T-cell (primary cell): Measurements from ENCODE around the gene ENTPD6. TPM values are rescaled to one million over a fixed set of nuclear protein-coding genes. Genes with fewer than 3 reads are reported as not detected.

ENCODE experiments used
- ATAC-seq, 4 experiments: fragments of 200-7000 bp in 3 of 4; fragments of 150-1000 bp in 1 of 4; cut with Tn5 transposase; replicated peaks in 1 of 4; 1 replicate in 3 of 4; 2 replicates in 1 of 4; pipeline ENCODE4 v1.10.0; 2021; ENCODE audit warnings: moderate library complexity in 3 of 4, mild to moderate bottlenecking in 2 of 4, moderate number of reproducible peaks in 1 of 4
- CTCF ChIA-PET, 2 donors: fragments of 300-600 bp; sonication (Branson Sonifier 250); formaldehyde crosslinking; loops; one replicate each; lab custom pipeline; 2022; ENCODE audit warnings: antibody characterized with exemption in 2 of 2; lab: Charles Lee
- POLR2A ChIA-PET, 2 donors: fragments of 300-600 bp; sonication (Branson Sonifier 250); formaldehyde crosslinking; loops; one replicate each; lab custom pipeline; 2022; ENCODE audit warnings: antibody characterized with exemption in 2 of 2; lab: Charles Lee
- DNase-seq, 35 experiments: peaks; one replicate each; pipeline versions ENCODE4 v3.0.0 to v3.0.0-alpha.2; 2013 to 2023
- H3K27ac ChIP-seq: one replicate; pipeline ENCODE4 v1.5.1; 2013; ENCODE audit warnings: low read length
- H3K27me3 ChIP-seq, 2 experiments: replicated peaks in 1 of 2; 1 replicate in 1 of 2; 2 replicates in 1 of 2; pipeline versions ENCODE4 v1.6.1 to v1.7.0; 2013; ENCODE audit warnings: low read length in 1 of 2, mixed read lengths in 1 of 2; ENCODE audit not compliant: control insufficient read depth in 2 of 2, insufficient read depth in 2 of 2; ENCODE audit errors: extremely low read depth in 1 of 2
- H3K36me3 ChIP-seq, 2 donors: 1 replicate in 1 of 2; 2 replicates in 1 of 2; pipeline versions ENCODE4 v1.6.1 to v1.7.0; 2013; ENCODE audit warnings: low read length in 1 of 2; ENCODE audit not compliant: control insufficient read depth in 2 of 2, insufficient read depth in 1 of 2; ENCODE audit errors: extremely low read depth in 1 of 2
- H3K4me1 ChIP-seq, 2 experiments: 1 replicate in 1 of 2; 2 replicates in 1 of 2; pipeline versions ENCODE4 v1.6.1 to v1.7.0; 2013; ENCODE audit warnings: low read length in 2 of 2, mixed read lengths in 1 of 2; ENCODE audit not compliant: insufficient read depth in 2 of 2, control insufficient read depth in 1 of 2; ENCODE audit errors: extremely low read depth in 1 of 2
- H3K4me3 ChIP-seq, 2 donors: 1 replicate in 1 of 2; 2 replicates in 1 of 2; pipeline versions ENCODE4 v1.5.1 to v1.7.0; 2013; ENCODE audit warnings: mild to moderate bottlenecking in 2 of 2, low read length in 1 of 2, moderate library complexity in 1 of 2; ENCODE audit not compliant: control insufficient read depth in 1 of 2; ENCODE audit errors: extremely low read depth in 1 of 2
- H3K9me3 ChIP-seq: 2 replicates; pipeline ENCODE4 v1.7.0; 2013
- H3K27ac Mint-ChIP-seq, 2 donors: one replicate each; pipeline ENCODE4 v1.8.0; 2020 to 2021; ENCODE audit warnings: mild to moderate bottlenecking in 2 of 2, mixed read lengths in 2 of 2
- H3K27me3 Mint-ChIP-seq, 2 donors: one replicate each; pipeline ENCODE4 v1.8.0; 2021 to 2022; ENCODE audit warnings: mixed read lengths in 2 of 2
- H3K36me3 Mint-ChIP-seq: one replicate; pipeline ENCODE4 v1.8.0; 2021; ENCODE audit warnings: mixed read lengths
- H3K4me1 Mint-ChIP-seq, 3 donors: one replicate each; pipeline ENCODE4 v1.8.0; 2020 to 2022; ENCODE audit warnings: mixed read lengths in 3 of 3, mild to moderate bottlenecking in 1 of 3
- H3K4me3 Mint-ChIP-seq, 3 donors: one replicate each; pipeline ENCODE4 v1.8.0; 2020 to 2022; ENCODE audit warnings: mild to moderate bottlenecking in 3 of 3, mixed read lengths in 3 of 3, moderate library complexity in 3 of 3
- H3K9me3 Mint-ChIP-seq, 3 donors: one replicate each; pipeline ENCODE4 v1.8.0; 2020 to 2022; ENCODE audit warnings: mixed read lengths in 3 of 3
- WGBS: methylation state at CpG from one replicate; pipeline ENCODE4 v1.1.5; 2013; ENCODE audit warnings: missing lambda C conversion rate; ENCODE audit not compliant: insufficient coverage; 5-methylcytosine and 5-hydroxymethylcytosine counted together
- total RNA-seq, 35 experiments: library from RNA in 6 of 35; stranded (reverse) in 6 of 35; fragments of 120-200 nt in 1 of 35; gene quantifications; one replicate each; pipeline versions ENCODE4 v1.2.1 to v1.2.4 and lab custom pipeline; 2013 to 2026

Gene ENTPD6
- total RNA-seq (100 to 1,000 TPM in 1 of 5 donors, 10 to 100 TPM in 4; 80.5 to 102 (median 90.9) TPM), total RNA-seq (lab: John Stamatoyannopoulos, UW) (40.1 to 119 (median 85.7) reads per million in 29 experiments)
- total RNA-seq (2013), result 51.4 TPM

GRCh38 chr20:25195014-25195961 lies at the start of gene ENTPD6:
Gene ENTPD6 (plus strand): TSS chr20:25195712. CDS start chr20:25206537, 10,825 bp downstream.
- ChIA-PET POLR2A (interaction anchor here in 1 of 2 donors (0.7 kb wide), 1 partner anchor 104 kb away, joined by 3 read pairs; no protein-coding TSS in a partner anchor), CTCF (interaction anchor here in 1 of 2 donors (0.6 to 1.0 kb wide), 2 partner anchors 61 to 104 kb away, joined by 3 read pairs; no protein-coding TSS in a partner anchor)
- peak; percentile 79 to 84 (median 81) for ATAC-seq
- Histone ChIP-seq H3K36me3 (no peaks in the 10 kb centered on the region), H3K9me3 (no peaks in the 10 kb centered on the region), H3K27ac (peak within 1 kb of the TSS; percentile 86), H3K4me1 (peaks cover 15 to 40% of the 10 kb centered on the region in 2 experiments), H3K4me3 (peak within 1 kb of the TSS; percentile 74 to 97), H3K27me3 (peaks cover 0 to 3% of the 10 kb centered on the region in 2 experiments)
- 3% methylated on average over 71 of the region's 75 CpGs for WGBS
- peak within 1 kb of the TSS; percentile 90 to 92 for H3K27ac Mint-ChIP-seq
- H3K9me3 Mint-ChIP-seq, result no peaks in the 10 kb centered on the region
- no peaks in the 10 kb centered on the region for H3K36me3 Mint-ChIP-seq
- H3K4me3 Mint-ChIP-seq, result peak within 1 kb of the TSS; percentile 87 to 93 (median 90)
- DNase-seq, result peak; percentile 76 to 97 (median 87)
- peaks cover under 1 to 3% of the 10 kb centered on the region in 2 donors for H3K27me3 Mint-ChIP-seq
- H3K4me1 Mint-ChIP-seq, result peaks cover 41 to 48% (median 45%) of the 10 kb centered on the region in 3 donors

- Histone ChIP-seq H3K27ac (no peak overlapping the region), H3K4me1 (peaks cover 4 to 12% of the 10 kb centered on the region in 2 experiments), H3K4me3 (no peak overlapping the region), H3K9me3 (no peaks in the 10 kb centered on the region), H3K27me3 (peaks cover 2 to 26% of the 10 kb centered on the region in 2 experiments), H3K36me3 (no peaks in the 10 kb centered on the region)
- ChIA-PET CTCF (no interaction called here), POLR2A (no interaction called here)
- Mint-ChIP-seq H3K9me3 (no peaks in the 10 kb centered on the region), H3K36me3 (no peaks in the 10 kb centered on the region), H3K4me1 (peaks cover 5 to 8% (median 6%) of the 10 kb centered on the region in 3 donors), H3K27ac (no peak overlapping the region), H3K27me3 (peaks cover 0 to 17% of the 10 kb centered on the region in 2 donors), H3K4me3 (no peak overlapping the region)
- DNase-seq (no peak), ATAC-seq (no peak)
- whole genome bisulfite sequencing, result 88% methylated on average over 7 of the region's 8 CpGs
Observed at GRCh38 chr20:25146976-25147375, 48.5 kb upstream of the ENTPD6 start.

GRCh38 chr20:25147716-25148115 lies 47.8 kb upstream of the ENTPD6 start:
- no peaks in the 10 kb centered on the region for H3K36me3 ChIP-seq
- H3K36me3 Mint-ChIP-seq, result no peaks in the 10 kb centered on the region
- no peak for DNase-seq
- peak overlapping the region in 2 of 3 donors; percentile 25 to 85 for H3K4me3 Mint-ChIP-seq
- H3K4me1 Mint-ChIP-seq, result peaks cover 5 to 8% (median 6%) of the 10 kb centered on the region in 3 donors
- H3K9me3 ChIP-seq, result no peaks in the 10 kb centered on the region
- no peaks in the 10 kb centered on the region for H3K9me3 Mint-ChIP-seq
- CTCF ChIA-PET, result no interaction called here
- H3K4me1 ChIP-seq, result peaks cover 4 to 12% of the 10 kb centered on the region in 2 experiments
- no peak overlapping the region for H3K4me3 ChIP-seq
- peaks cover 2 to 26% of the 10 kb centered on the region in 2 experiments for H3K27me3 ChIP-seq
- no peak for ATAC-seq
- no peak overlapping the region for H3K27ac ChIP-seq
- 97% methylated on average over 11 of the region's 15 CpGs for WGBS
- H3K27ac Mint-ChIP-seq, result no peak overlapping the region
- H3K27me3 Mint-ChIP-seq, result peaks cover 0 to 17% of the 10 kb centered on the region in 2 donors
- POLR2A ChIA-PET, result no interaction called here

GRCh38 chr20:25148181-25148981 lies 47.1 kb upstream of the ENTPD6 start:
- H3K27ac Mint-ChIP-seq, result peak overlapping the region in 1 of 2 donors; percentile 87
- H3K27ac ChIP-seq, result no peak overlapping the region
- H3K27me3 ChIP-seq, result peaks cover 2 to 26% of the 10 kb centered on the region in 2 experiments
- DNase-seq (peak; percentile 49 to 80 (median 67)), ATAC-seq (peak; percentile 82 to 97 (median 90))
- H3K4me3 ChIP-seq, result peak overlapping the region; percentile 40 to 41
- POLR2A ChIA-PET, result interaction anchor here in 1 of 2 donors (0.6 kb wide), 1 partner anchor 1100 kb away, joined by 3 read pairs; no protein-coding TSS in a partner anchor
- H3K9me3 ChIP-seq, result no peaks in the 10 kb centered on the region
- no peaks in the 10 kb centered on the region for H3K9me3 Mint-ChIP-seq
- WGBS, result 14% methylated on average over 51 of the region's 61 CpGs
- H3K4me1 ChIP-seq, result peaks cover 4 to 12% of the 10 kb centered on the region in 2 experiments
- peak overlapping the region; percentile 85 to 87 (median 85) for H3K4me3 Mint-ChIP-seq
- CTCF ChIA-PET, result interaction anchor here (0.7 kb wide), 2 partner anchors 58 to 155 kb away, joined by 3 to 4 read pairs; no protein-coding TSS in a partner anchor
- H3K27me3 Mint-ChIP-seq, result peaks cover 0 to 17% of the 10 kb centered on the region in 2 donors
- H3K36me3 ChIP-seq, result no peaks in the 10 kb centered on the region
- H3K4me1 Mint-ChIP-seq, result peaks cover 5 to 8% (median 6%) of the 10 kb centered on the region in 3 donors
- H3K36me3 Mint-ChIP-seq, result no peaks in the 10 kb centered on the region

- Histone ChIP-seq H3K27me3 (peaks cover 2 to 26% of the 10 kb centered on the region in 2 experiments), H3K4me3 (peak overlapping the region; percentile 40 to 41), H3K4me1 (peaks cover 4 to 12% of the 10 kb centered on the region in 2 experiments), H3K36me3 (no peaks in the 10 kb centered on the region), H3K27ac (no peak overlapping the region), H3K9me3 (no peaks in the 10 kb centered on the region)
- Mint-ChIP-seq H3K27ac (peak overlapping the region in 1 of 2 donors; percentile 87), H3K27me3 (peaks cover 2 to 17% of the 10 kb centered on the region in 2 donors), H3K9me3 (no peaks in the 10 kb centered on the region), H3K4me1 (peaks cover 5 to 8% (median 6%) of the 10 kb centered on the region in 3 donors), H3K36me3 (no peaks in the 10 kb centered on the region), H3K4me3 (peak overlapping the region; percentile 85 to 87 (median 85))
- WGBS, result 48% methylated on average over 4 of the region's 17 CpGs
- DNase-seq, result no peak
- ATAC-seq, result no peak
- CTCF ChIA-PET, result interaction anchor here in 1 of 2 donors (0.6 to 0.7 kb wide), 2 partner anchors 156 to 986 kb away, joined by 3 to 4 read pairs; no protein-coding TSS in a partner anchor
- POLR2A ChIA-PET, result interaction anchor here in 1 of 2 donors (0.6 kb wide), 1 partner anchor 1101 kb away, joined by 3 read pairs; no protein-coding TSS in a partner anchor
Observed at GRCh38 chr20:25148982-25149846, 46.3 kb upstream of the ENTPD6 start.
